Neuronal stem cell (in vitro differentiated cells): ENCODE data around the gene SLC35D3.
"Not testable (repeated sequence)": the region's sequence is repeated elsewhere in the genome, so short reads cannot be mapped to it uniquely, and the experiment has no call there.

ENCODE experiments used
- DNase-seq: peaks from one replicate; pipeline ENCODE4 v3.0.0-alpha.2; 2013; ENCODE audit warnings: low spot score
- H2AFZ ChIP-seq: one replicate; pipeline ENCODE4 v1.6.1; 2013; ENCODE audit warnings: mild to moderate bottlenecking, low read length, inconsistent platforms
- H2AK5ac ChIP-seq: 2 replicates; pipeline ENCODE4 v1.6.1; 2013; ENCODE audit warnings: low read depth, mild to moderate bottlenecking, inconsistent platforms, low read length, moderate library complexity, mixed read lengths
- H2BK120ac ChIP-seq: 2 replicates; pipeline ENCODE4 v1.6.1; 2013; ENCODE audit warnings: low read depth, mild to moderate bottlenecking, inconsistent platforms, low read length, moderate library complexity, mixed read lengths
- H2BK12ac ChIP-seq: one replicate; pipeline ENCODE4 v1.6.1; 2013; ENCODE audit warnings: low read length, inconsistent platforms
- H2BK15ac ChIP-seq: 2 replicates; pipeline ENCODE4 v1.6.1; 2013; ENCODE audit warnings: mild to moderate bottlenecking, low read length, inconsistent platforms, mixed read lengths
- H2BK5ac ChIP-seq: one replicate; pipeline ENCODE4 v1.6.1; 2013; ENCODE audit warnings: inconsistent platforms, mild to moderate bottlenecking, low read length, moderate library complexity
- H3K14ac ChIP-seq: one replicate; pipeline ENCODE4 v1.6.1; 2013; ENCODE audit warnings: low read length, inconsistent platforms
- H3K18ac ChIP-seq: 2 replicates; pipeline ENCODE4 v1.6.1; 2013; ENCODE audit warnings: low read length, inconsistent platforms
- H3K23ac ChIP-seq: 2 replicates; pipeline ENCODE4 v1.6.1; 2013; ENCODE audit warnings: low read depth, mild to moderate bottlenecking, mixed read lengths, low read length, inconsistent platforms; ENCODE audit not compliant: poor library complexity
- H3K27ac ChIP-seq: replicated peaks from 3 replicates; pipeline ENCODE4 v1.5.1; 2013; ENCODE audit warnings: low read length, inconsistent platforms
- H3K27me3 ChIP-seq, 3 experiments: 2 replicates each; pipeline ENCODE4 v1.6.1; 2013; ENCODE audit warnings: low read length in 3 of 3, mild to moderate bottlenecking in 2 of 3, inconsistent platforms in 1 of 3, low read depth in 1 of 3, mixed read lengths in 1 of 3, moderate library complexity in 1 of 3; ENCODE audit not compliant: control insufficient read depth in 3 of 3, insufficient read depth in 3 of 3
- H3K36me3 ChIP-seq, 2 donors: replicated peaks in 1 of 2; 2 replicates each; pipeline ENCODE4 v1.6.1; 2013; ENCODE audit warnings: low read length in 2 of 2; ENCODE audit not compliant: control insufficient read depth in 2 of 2, insufficient read depth in 2 of 2
- H3K4ac ChIP-seq: 2 replicates; pipeline ENCODE4 v1.6.1; 2013; ENCODE audit warnings: inconsistent platforms, mild to moderate bottlenecking, low read length, moderate library complexity
- H3K4me1 ChIP-seq, 2 donors: 1 replicate in 1 of 2; 2 replicates in 1 of 2; pipeline ENCODE4 v1.6.1; 2013; ENCODE audit warnings: low read length in 2 of 2, low read depth in 1 of 2; ENCODE audit not compliant: control insufficient read depth in 2 of 2, insufficient read depth in 1 of 2
- H3K4me2 ChIP-seq: one replicate; pipeline ENCODE4 v1.6.1; 2013; ENCODE audit warnings: mild to moderate bottlenecking, low read length, inconsistent platforms; ENCODE audit not compliant: insufficient read depth, poor library complexity, severe bottlenecking
- H3K4me3 ChIP-seq, 2 donors: 2 replicates each; pipeline ENCODE4 v1.5.1; 2013; ENCODE audit warnings: low read length in 2 of 2, mild to moderate bottlenecking in 2 of 2, inconsistent platforms in 1 of 2, moderate library complexity in 1 of 2
- H3K79me1 ChIP-seq: one replicate; pipeline ENCODE4 v1.6.1; 2013; ENCODE audit warnings: low read depth, mild to moderate bottlenecking, inconsistent platforms, low read length, moderate library complexity
- H3K9ac ChIP-seq: one replicate; pipeline ENCODE4 v1.6.1; 2013; ENCODE audit warnings: mild to moderate bottlenecking, low read depth, low read length, inconsistent platforms; ENCODE audit not compliant: poor library complexity
- H3K9me3 ChIP-seq, 2 donors: replicated peaks in 1 of 2; 2 replicates each; pipeline versions ENCODE3 to v1.6.1; 2013; ENCODE audit warnings: low read length in 2 of 2, mild to moderate bottlenecking in 2 of 2, inconsistent platforms in 1 of 2, low read depth in 1 of 2, mixed read lengths in 1 of 2, moderate library complexity in 1 of 2; ENCODE audit not compliant: control insufficient read depth in 2 of 2, insufficient read depth in 1 of 2
- H4K8ac ChIP-seq: one replicate; pipeline ENCODE4 v1.6.1; 2013; ENCODE audit warnings: low read depth, mild to moderate bottlenecking, inconsistent platforms, low read length, moderate library complexity
- H4K91ac ChIP-seq: one replicate; pipeline ENCODE4 v1.6.1; 2013; ENCODE audit warnings: low read length, low read depth, mild to moderate bottlenecking, inconsistent platforms; ENCODE audit not compliant: poor library complexity
- WGBS, 2 donors: extraction: QIAGEN DNeasy Blood & Tissue Kit; methylation state at CpG; one replicate each; pipeline ENCODE4 v1.1.7; 2013; ENCODE audit warnings: missing lambda C conversion rate in 2 of 2, mixed read lengths in 1 of 2; ENCODE audit not compliant: insufficient read length in 2 of 2, insufficient replicate concordance in 1 of 2; ENCODE audit errors: extremely low coverage in 2 of 2; 5-methylcytosine and 5-hydroxymethylcytosine counted together

Gene SLC35D3

DNA sequence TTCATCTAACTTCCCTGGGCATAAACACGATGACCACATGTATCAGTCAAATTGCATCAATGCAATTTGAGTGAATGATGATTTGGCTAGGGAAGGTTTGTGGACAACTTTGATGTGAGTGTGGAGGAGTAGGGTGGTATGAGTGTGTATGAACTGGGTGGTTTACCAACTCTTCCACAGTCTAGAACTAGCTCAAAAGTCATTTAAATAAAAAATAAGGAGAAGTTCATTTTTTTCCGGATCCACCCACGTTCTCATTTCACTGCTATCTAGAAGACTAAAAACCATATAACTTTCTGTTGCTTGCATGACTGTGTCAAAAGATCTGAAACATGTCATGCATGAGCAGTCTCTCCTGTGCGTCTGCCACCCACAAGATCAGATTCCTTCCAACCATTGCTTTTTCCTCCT is 23.6 kb downstream of the SLC35D3 start:
- Histone ChIP-seq H4K8ac (no peak overlapping the region), H3K4ac (no peak overlapping the region), H3K4me2 (no peak overlapping the region), H3K4me1 (no peaks in the 10 kb centered on the region), H3K23ac (no peak overlapping the region), H3K27ac (no peak overlapping the region), H2BK12ac (no peak overlapping the region), H3K9ac (no peak overlapping the region), H2AFZ (no peak overlapping the region), H2AK5ac (no peak overlapping the region), H4K91ac (no peak overlapping the region), H3K4me3 (no peak overlapping the region), H3K79me1 (no peaks in the 10 kb centered on the region), H3K36me3 (no peaks in the 10 kb centered on the region), H3K9me3 (no peaks in the 10 kb centered on the region), H3K14ac (no peak overlapping the region), H2BK120ac (no peak overlapping the region), H2BK5ac (no peak overlapping the region), H3K18ac (no peak overlapping the region), H3K27me3 (peaks cover 0 to 3% (median 0%) of the 10 kb centered on the region in 3 experiments), H2BK15ac (no peak overlapping the region)
- no peak for DNase-seq
- WGBS, 2 donors = no CpG with 5 or more reads among the region's 4 CpGs

DNA sequence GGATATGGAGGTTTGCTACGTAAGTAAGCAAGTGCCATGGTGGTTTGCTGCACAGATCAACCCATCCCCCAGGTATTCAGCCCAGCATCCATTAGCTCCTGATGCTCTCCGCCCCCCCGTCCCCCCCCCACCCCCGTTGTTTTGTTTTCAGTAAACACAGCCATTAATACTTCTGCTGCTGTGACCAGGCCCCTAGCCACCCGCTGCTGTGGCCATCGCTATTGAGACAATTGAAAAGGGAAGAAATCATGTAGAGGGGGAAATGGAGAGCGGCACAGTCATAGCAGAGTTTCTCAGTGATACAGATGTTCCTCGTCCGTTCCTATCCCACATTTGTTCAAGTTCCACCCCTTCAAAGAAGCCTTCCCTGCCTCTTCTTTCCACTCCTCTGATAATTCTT is 24.9 kb downstream of the SLC35D3 start:
- WGBS, 2 donors = no CpG with 5 or more reads among the region's 9 CpGs
- no peak overlapping the region for H2AFZ ChIP-seq
- H2BK15ac ChIP-seq = no peak overlapping the region
- no peak overlapping the region for H3K4me2 ChIP-seq
- H2BK5ac ChIP-seq = no peak overlapping the region
- H4K91ac ChIP-seq = no peak overlapping the region
- no peaks in the 10 kb centered on the region for H3K79me1 ChIP-seq
- H3K4ac ChIP-seq = no peak overlapping the region
- DNase-seq = no peak
- H3K27ac ChIP-seq = no peak overlapping the region
- H2BK120ac ChIP-seq = no peak overlapping the region
- H3K36me3 ChIP-seq = no peaks in the 10 kb centered on the region
- no peak overlapping the region for H2BK12ac ChIP-seq
- no peaks in the 10 kb centered on the region for H3K4me1 ChIP-seq
- no peak overlapping the region for H3K23ac ChIP-seq
- H3K9ac ChIP-seq = no peak overlapping the region
- no peak overlapping the region for H2AK5ac ChIP-seq
- peaks cover 0 to 3% (median 0%) of the 10 kb centered on the region in 3 experiments for H3K27me3 ChIP-seq
- no peak overlapping the region for H3K18ac ChIP-seq
- no peak overlapping the region for H4K8ac ChIP-seq
- no peaks in the 10 kb centered on the region for H3K9me3 ChIP-seq
- no peak overlapping the region for H3K14ac ChIP-seq
- no peak overlapping the region for H3K4me3 ChIP-seq

GRCh38 chr6:136949957-136950356 is 27.9 kb downstream of the SLC35D3 start:
- not testable (repeated sequence) for H4K8ac ChIP-seq, H2AK5ac ChIP-seq, H3K36me3 ChIP-seq, H3K79me1 ChIP-seq, H2BK120ac ChIP-seq, H3K9ac ChIP-seq, H2AFZ ChIP-seq, H3K18ac ChIP-seq, DNase-seq, H3K27ac ChIP-seq, H2BK12ac ChIP-seq, H3K14ac ChIP-seq, H3K27me3 ChIP-seq, H4K91ac ChIP-seq, H3K4me3 ChIP-seq, H3K23ac ChIP-seq, H2BK5ac ChIP-seq, H3K4me2 ChIP-seq, H3K9me3 ChIP-seq, H3K4me1 ChIP-seq, H3K4ac ChIP-seq, H2BK15ac ChIP-seq
- no CpG with 5 or more reads among the region's 3 CpGs for WGBS, 2 donors

DNA sequence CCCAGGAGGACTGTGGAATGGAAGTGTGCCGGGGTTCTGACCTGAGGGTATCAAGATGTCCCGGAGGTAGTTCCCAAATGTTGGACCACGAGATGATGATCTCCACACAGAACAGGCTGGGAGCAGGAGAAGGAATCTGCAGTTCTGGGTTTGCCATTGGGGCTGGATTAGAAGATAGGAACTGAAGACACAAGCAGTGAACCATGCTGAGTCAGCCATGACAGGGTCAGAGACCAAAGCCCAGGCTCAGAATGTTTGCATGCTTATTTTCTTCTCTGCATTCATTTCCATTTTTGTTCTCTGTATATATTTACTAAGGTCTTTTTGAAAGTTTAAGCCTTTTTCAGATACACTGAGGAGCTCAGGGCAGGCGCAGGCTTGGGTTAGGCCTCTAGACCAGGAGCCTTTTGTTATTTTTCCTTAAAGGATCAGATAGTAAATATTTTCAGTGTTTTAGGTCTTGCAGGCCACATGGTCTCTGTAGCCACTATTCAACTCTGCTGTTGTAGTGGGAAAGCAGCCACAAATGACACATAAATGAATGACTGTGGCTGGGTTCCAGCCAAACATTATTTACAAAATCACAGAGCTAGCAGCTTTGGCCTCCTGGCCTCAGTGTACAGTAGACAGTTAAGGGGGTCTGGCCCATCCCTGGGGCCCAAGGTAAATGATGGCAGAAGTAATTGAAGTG is 28.5 kb downstream of the SLC35D3 start:
- Histone ChIP-seq H2BK120ac (no peak overlapping the region), H3K4me2 (no peak overlapping the region), H3K4ac (no peak overlapping the region), H2BK5ac (no peak overlapping the region), H3K4me1 (no peaks in the 10 kb centered on the region), H3K36me3 (no peaks in the 10 kb centered on the region), H3K9me3 (no peaks in the 10 kb centered on the region), H3K4me3 (no peak overlapping the region), H3K27me3 (peaks cover 0 to 2% (median 0%) of the 10 kb centered on the region in 3 experiments), H3K23ac (no peak overlapping the region), H3K18ac (no peak overlapping the region), H3K27ac (no peak overlapping the region), H2AK5ac (no peak overlapping the region), H4K91ac (no peak overlapping the region), H3K79me1 (no peaks in the 10 kb centered on the region), H3K9ac (no peak overlapping the region), H2AFZ (peak overlapping the region; percentile 64), H2BK15ac (no peak overlapping the region), H2BK12ac (no peak overlapping the region), H3K14ac (no peak overlapping the region), H4K8ac (no peak overlapping the region)
- no CpG with 5 or more reads among the region's 4 CpGs for WGBS, 2 donors
- no peak for DNase-seq
